ENCODE data around the gene GPRIN2.
"Not testable (repeated sequence)": the region's sequence is repeated elsewhere in the genome, so short reads cannot be mapped to it uniquely, and the experiment has no call there.

Gene GPRIN2

DNA sequence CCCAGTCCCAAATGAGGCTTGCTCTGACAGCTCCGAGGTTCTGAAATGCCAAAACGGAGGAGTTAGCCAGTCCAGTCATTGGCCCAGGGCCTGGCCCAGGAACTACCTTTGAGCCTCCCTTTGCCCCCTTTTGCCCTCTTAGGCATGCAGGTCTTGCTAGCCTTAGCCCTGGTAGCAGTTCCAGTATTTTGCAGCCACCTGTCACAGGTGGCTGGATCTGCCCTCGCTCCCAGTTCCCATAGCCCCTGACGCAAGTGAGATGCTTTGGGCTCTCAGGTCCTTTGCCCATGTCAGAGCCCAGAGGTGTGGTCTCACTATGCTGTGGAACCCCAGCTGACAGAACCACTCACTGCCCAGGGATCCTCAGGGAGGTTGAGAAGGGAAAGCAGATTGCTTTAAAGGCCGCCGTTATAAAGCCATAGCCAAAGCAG lies 42.0 kb downstream of the GPRIN2 start:
- no peak for DNase-seq (ENCODE audit: low read depth, low spot score)
- no peak overlapping the region for H3K4me3 ChIP-seq (ENCODE audit: low read depth, low read length)
- CTCF ChIA-PET, result no interaction called here
- POLR2A ChIA-PET, result no interaction called here
- no peak for TF ChIP-seq CTCF (IDR thresholded peaks at IDR 0.05; ENCODE audit: insufficient read depth, low read length, missing control alignments)

- H3K4me3 ChIP-seq (ENCODE audit: low read depth, low read length); DNase-seq (ENCODE audit: low read depth, low spot score); POLR2A ChIA-PET; CTCF ChIA-PET: not testable (repeated sequence)
Measured at GRCh38 chr10:46513333-46513732, 43.1 kb downstream of the GPRIN2 start.

DNA sequence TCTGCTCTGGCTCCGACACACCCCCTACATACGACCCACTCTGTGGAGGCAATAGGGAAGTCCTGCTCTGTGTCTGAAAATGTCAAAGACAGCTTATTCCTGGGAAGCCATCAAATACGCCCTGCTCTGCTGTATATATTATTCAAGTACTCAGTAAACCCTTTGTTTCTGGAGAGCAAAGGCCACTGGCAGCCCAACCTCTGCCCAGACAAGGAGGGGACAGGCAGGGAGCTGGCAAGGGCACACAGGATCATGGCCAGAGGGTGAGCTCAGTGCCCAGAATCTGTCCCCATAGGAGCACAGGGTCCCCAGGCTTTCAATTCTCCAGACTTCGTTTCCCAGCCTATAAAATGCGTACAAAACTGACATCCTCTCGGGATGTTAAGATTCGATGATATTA lies 43.7 kb downstream of the GPRIN2 start:
- DNase-seq (ENCODE audit: low read depth, low spot score); POLR2A ChIA-PET; H3K4me3 ChIP-seq (ENCODE audit: low read depth, low read length); CTCF ChIA-PET: not testable (repeated sequence)

DNA sequence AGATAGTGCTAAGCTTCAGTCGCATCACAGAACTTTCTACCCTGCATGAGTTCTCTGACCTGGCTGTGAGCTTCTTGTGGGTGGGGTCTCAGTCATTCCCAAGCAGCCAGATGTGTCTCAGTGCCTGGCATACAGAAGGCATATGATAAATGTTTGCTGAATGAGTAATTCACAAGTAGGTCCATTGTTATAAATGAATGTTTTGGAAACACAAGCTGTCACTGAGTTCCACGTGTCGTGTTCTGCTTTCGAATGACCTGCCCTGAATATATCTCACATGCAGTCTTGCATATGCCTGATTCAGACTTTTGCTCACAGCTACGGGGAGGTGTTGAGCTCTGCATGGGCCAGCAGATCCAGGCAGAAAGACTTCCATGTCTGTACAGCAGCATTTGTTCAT lies 44.5 kb downstream of the GPRIN2 start:
- H3K4me3 ChIP-seq (ENCODE audit: low read depth, low read length); DNase-seq (ENCODE audit: low read depth, low spot score); POLR2A ChIA-PET; CTCF ChIA-PET: not testable (repeated sequence)
